HEK293T (cell line): Measurements from ENCODE around the gene CRYBG3.

ENCODE experiments used
- CTCF ChIA-PET: fragments of 350-600 bp; formaldehyde crosslinking; extraction: SDS; loops from one replicate; lab custom pipeline; 2021; ENCODE audit warnings: antibody characterized with exemption, inconsistent platforms; lab: Yijun Ruan, JAX
- POLR2A ChIA-PET: fragments of 350-600 bp; formaldehyde crosslinking; extraction: SDS; loops from one replicate; lab custom pipeline; 2020; ENCODE audit warnings: antibody characterized with exemption, inconsistent platforms; lab: Yijun Ruan, JAX
- DNase-seq: peaks from one replicate; pipeline ENCODE4 v3.0.0; 2012; ENCODE audit warnings: mixed read lengths; ENCODE audit errors: extremely low spot score
- ARNT ChIP-seq: fragments of 450-650 bp; IDR thresholded peaks from 2 replicates; pipeline ENCODE4 v1.6.1; 2017; ENCODE audit warnings: mild to moderate bottlenecking
- BHLHE40 ChIP-seq: fragments of 450-650 bp; IDR thresholded peaks from 2 replicates; pipeline ENCODE4 v1.6.1; 2016; ENCODE audit warnings: mild to moderate bottlenecking, moderate library complexity, borderline replicate concordance
- CTBP1 ChIP-seq: fragments of 450-650 bp; IDR thresholded peaks from 2 replicates; pipeline ENCODE4 v1.6.1; 2016; ENCODE audit warnings: borderline replicate concordance
- ELF4 ChIP-seq: fragments of 450-650 bp; IDR thresholded peaks from 2 replicates; pipeline ENCODE4 v1.6.1; 2017; ENCODE audit warnings: antibody characterized with exemption
- FOXA1 ChIP-seq: fragments of 450-650 bp; IDR thresholded peaks from 2 replicates; pipeline ENCODE4 v1.6.1; 2016; ENCODE audit warnings: mild to moderate bottlenecking
- FOXK2 ChIP-seq: fragments of 450-650 bp; IDR thresholded peaks from 2 replicates; pipeline ENCODE4 v1.6.1; 2016; ENCODE audit warnings: mild to moderate bottlenecking
- FOXM1 ChIP-seq: fragments of 450-650 bp; IDR thresholded peaks from 2 replicates; pipeline ENCODE4 v1.6.1; 2017; ENCODE audit warnings: mild to moderate bottlenecking, borderline replicate concordance
- HDGF ChIP-seq: fragments of 450-650 bp; IDR thresholded peaks from 2 replicates; pipeline ENCODE4 v1.6.1; 2017; ENCODE audit warnings: antibody characterized with exemption, borderline replicate concordance
- L3MBTL2 ChIP-seq: fragments of 450-650 bp; conservative IDR thresholded peaks from 2 replicates; pipeline ENCODE4 v1.6.1; 2016; ENCODE audit warnings: mild to moderate bottlenecking
- LEF1 ChIP-seq: fragments of 450-650 bp; IDR thresholded peaks from 2 replicates; pipeline ENCODE4 v1.6.1; 2017; ENCODE audit warnings: mild to moderate bottlenecking, borderline replicate concordance
- NFRKB ChIP-seq: fragments of 450-650 bp; IDR thresholded peaks from 2 replicates; pipeline ENCODE4 v1.6.1; 2016; ENCODE audit warnings: mild to moderate bottlenecking, moderate library complexity
- SP1 ChIP-seq: fragments of 450-650 bp; IDR thresholded peaks from 2 replicates; pipeline ENCODE4 v1.6.1; 2017
- SUZ12 ChIP-seq: fragments of 450-650 bp; IDR thresholded peaks from 2 replicates; pipeline ENCODE4 v1.6.1; 2016; ENCODE audit warnings: mild to moderate bottlenecking
- TARDBP ChIP-seq: fragments of 450-650 bp; IDR thresholded peaks from 2 replicates; pipeline ENCODE4 v1.6.1; 2016
- ZNF384 ChIP-seq: fragments of 450-650 bp; IDR thresholded peaks from 2 replicates; pipeline ENCODE4 v1.6.1; 2016
- TF ChIP-seq, protein P1 (sequence below): fragments of 450-650 bp; IDR thresholded peaks from 2 replicates; pipeline ENCODE4 v1.6.1; 2016

CRYBG3 gene

DNA sequence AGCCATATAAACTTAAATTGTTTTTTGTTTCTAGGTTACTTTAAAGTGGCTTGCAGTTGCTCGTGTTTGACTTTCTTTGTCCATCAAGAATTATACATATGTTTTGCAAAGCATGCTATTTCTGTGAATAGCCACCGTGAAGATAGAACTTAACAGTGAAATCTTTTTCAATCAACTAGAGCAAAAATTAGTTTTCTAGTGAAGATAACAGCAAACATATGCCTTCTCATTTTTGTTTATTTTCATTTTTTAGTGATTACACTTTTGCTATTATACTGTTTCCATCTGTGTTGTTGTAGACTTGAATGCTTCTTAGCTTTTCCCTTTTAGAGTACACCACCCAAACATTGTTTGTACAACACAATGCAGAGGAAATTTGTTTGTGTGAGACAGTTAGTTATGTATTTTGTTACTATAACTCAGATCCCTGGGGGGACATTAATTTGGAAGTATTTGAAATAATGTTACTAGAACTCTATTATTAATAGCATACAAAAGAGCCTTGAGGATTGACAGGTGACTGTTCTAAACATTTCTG lies 62.8 kb downstream of the CRYBG3 start:
- DNase-seq, result no peak
- ChIA-PET CTCF (no interaction called here), POLR2A (no interaction called here)
- TF ChIP-seq LEF1 (no peak), NFRKB (no peak), L3MBTL2 (no peak), FOXA1 (no peak), HDGF (no peak), SP1 (no peak), ELF4 (no peak), FOXM1 (no peak), SUZ12 (no peak), TARDBP (no peak), FOXK2 (no peak), ARNT (no peak), BHLHE40 (no peak), CTBP1 (no peak), ZNF384 (no peak)
- TF ChIP-seq, protein P1, sequence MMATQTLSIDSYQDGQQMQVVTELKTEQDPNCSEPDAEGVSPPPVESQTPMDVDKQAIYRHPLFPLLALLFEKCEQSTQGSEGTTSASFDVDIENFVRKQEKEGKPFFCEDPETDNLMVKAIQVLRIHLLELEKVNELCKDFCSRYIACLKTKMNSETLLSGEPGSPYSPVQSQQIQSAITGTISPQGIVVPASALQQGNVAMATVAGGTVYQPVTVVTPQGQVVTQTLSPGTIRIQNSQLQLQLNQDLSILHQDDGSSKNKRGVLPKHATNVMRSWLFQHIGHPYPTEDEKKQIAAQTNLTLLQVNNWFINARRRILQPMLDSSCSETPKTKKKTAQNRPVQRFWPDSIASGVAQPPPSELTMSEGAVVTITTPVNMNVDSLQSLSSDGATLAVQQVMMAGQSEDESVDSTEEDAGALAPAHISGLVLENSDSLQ, result no peak

DNA sequence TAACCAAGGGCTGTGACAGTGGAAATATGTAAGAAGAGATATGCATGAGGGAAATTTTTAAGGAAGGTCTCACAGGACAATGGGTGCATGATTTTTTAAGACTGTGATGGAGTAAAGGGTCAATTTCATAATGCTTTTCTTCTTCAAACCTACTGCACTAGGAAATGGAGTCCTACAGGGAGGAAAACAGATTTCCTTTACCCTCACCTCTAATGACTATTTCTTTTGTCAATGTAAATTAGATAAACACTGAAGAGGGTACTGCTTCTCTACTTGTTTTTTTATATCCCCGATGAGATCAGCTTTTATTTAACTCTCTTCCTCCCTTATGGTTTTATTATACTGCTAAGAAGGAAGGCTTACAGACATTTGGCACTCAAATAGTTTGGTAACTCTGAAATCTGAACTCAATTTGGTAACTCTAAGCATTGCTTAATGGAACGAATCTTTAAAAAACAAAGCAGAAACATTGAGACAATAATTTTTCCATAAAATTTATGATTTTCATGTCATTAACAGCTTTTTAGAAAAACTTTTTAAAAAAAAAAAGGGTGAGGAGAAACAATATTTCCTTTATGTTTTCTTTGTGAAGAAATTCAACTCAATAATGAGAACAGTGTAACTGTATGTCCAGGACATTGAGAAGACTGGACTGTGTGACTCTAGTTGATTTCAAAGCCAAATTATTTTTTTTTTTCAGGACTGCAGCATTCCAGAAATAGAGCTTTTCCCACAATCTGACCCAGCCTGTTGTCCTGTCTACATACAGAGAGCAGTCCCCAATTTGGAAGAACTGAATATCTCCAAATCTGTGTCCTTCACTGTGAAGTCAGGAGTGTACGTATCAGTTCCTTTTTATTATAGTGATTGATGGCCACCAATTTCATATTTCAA lies 64.4 kb downstream of the CRYBG3 start:
- ChIA-PET POLR2A (no interaction called here), CTCF (no interaction called here)
- TF ChIP-seq, protein P1, result no peak
- TF ChIP-seq ZNF384 (no peak), BHLHE40 (no peak), ARNT (no peak), CTBP1 (no peak), FOXK2 (no peak), SUZ12 (no peak), LEF1 (no peak)
- DNase-seq, result no peak

DNA sequence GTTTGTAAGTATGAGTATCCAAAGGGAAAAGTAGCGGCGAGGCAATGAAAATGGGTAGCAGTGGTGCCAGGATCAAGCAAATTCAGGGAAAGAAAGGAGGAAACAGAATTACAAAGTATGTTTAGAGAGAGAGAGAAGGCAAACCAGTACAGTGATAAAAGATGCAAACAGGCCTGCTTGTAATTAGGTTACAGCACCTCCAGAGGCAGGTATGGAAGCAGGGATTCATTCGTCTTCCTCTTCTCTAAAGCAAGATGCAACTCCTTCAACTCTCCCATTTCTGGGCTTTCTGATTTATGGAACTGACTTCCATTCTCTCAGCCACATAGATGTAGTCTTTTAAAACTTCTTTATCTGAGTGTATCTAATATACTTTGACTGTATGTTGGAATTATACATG lies 68.0 kb downstream of the CRYBG3 start:
- TF ChIP-seq ARNT (no peak), CTBP1 (no peak), LEF1 (no peak), FOXM1 (no peak), BHLHE40 (no peak), FOXA1 (no peak), NFRKB (no peak), FOXK2 (no peak), TARDBP (no peak), HDGF (no peak), SUZ12 (no peak)
- TF ChIP-seq, protein P1, result no peak
- ChIA-PET POLR2A (no interaction called here), CTCF (no interaction called here)
- DNase-seq, result no peak

DNA sequence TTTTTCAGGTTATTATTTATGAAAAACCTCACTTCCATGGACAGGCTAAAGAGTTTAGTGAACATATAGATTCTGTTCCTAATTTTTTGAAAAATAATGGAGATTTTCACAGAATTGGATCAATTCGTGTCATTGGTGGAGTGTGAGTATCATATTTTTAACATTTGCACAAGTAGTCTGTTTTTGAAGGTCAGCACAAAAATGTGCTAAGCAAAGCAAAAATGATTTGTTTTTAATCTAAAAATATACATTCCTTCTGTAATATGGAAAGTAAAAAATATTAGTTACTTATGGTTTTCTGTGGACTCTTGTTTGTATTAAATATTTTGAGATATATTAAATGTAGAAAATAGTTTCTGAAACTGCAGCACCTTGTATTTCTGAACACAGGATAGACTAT lies 71.0 kb downstream of the CRYBG3 start:
- CTCF ChIA-PET, result no interaction called here
- DNase-seq, result no peak
- TF ChIP-seq FOXM1 (no peak), BHLHE40 (no peak), TARDBP (no peak), ARNT (no peak)
- POLR2A ChIA-PET, result no interaction called here

DNA sequence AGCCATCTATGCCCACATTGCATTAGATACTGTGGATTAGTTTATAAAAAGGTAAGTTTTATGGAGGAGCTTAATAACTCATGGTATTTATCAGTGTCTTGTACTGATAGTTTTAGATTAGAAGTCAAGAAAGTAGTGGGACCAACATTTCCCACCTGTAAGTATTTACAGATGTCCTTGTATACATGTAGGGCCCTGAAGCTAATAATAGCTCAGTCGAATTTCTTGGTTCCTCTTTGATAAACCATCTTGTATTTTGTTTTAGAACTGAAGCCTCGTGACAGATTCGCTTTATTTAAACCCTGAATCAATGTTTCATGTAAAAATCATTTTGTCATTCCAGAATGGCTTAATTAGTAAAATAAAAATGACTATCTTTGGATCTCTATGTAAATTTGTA lies 73.4 kb downstream of the CRYBG3 start:
- TF ChIP-seq FOXK2 (no peak), ZNF384 (no peak), ELF4 (no peak), CTBP1 (no peak), TARDBP (no peak), HDGF (no peak), SP1 (no peak), FOXM1 (no peak), LEF1 (no peak), SUZ12 (no peak), NFRKB (no peak)
- TF ChIP-seq, protein P1, result no peak
- ChIA-PET POLR2A (no interaction called here), CTCF (no interaction called here)
- no peak for DNase-seq

DNA sequence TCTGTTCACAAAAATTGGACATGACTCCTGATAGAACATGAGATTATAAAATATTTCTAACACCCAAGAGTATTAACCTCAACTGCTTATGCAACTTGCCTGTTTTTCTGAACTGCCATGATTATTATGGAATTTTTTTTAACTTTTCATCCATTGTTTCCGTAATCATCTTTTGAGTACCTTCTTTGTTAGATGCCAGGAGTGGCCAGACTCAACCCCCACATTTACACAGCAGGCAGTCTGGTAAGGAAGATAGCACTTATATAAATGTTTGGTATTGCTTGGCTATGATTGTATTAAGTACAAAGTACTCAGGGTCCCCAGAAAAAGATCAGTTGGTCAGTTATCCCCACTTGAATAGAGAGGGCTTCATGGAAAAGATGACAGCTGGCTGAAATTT lies 74.3 kb downstream of the CRYBG3 start:
- TF ChIP-seq ZNF384 (no peak), NFRKB (no peak), BHLHE40 (no peak), ELF4 (no peak)
- TF ChIP-seq, protein P1, result no peak
- ChIA-PET CTCF (interaction anchor here (0.5 kb wide), 1 partner anchor 1734 kb away, joined by 3 read pairs; no protein-coding TSS in a partner anchor), POLR2A (no interaction called here)
- no peak for DNase-seq
